B cell (primary cell): ENCODE data around the gene DNAJC15.

Experiments used
- CTCF ChIP-seq: fragments of 200-600 bp; IDR thresholded peaks from one replicate; pipeline ENCODE4 v1.8.0; 2022; ENCODE audit warnings: antibody characterized with exemption, mild to moderate bottlenecking
- EZH2 ChIP-seq: IDR thresholded peaks from 2 replicates; pipeline ENCODE4 v1.6.1; 2012; ENCODE audit warnings: borderline replicate concordance, low read depth, mild to moderate bottlenecking, moderate library complexity, low read length; ENCODE audit not compliant: insufficient read depth, poor library complexity, severe bottlenecking

- no peak for TF ChIP-seq EZH2
- no peak for TF ChIP-seq CTCF
These were observed 95.8 kb downstream of the DNAJC15 start for GRCh38 chr13:43119206-43119605.
